SU-DHL-6 (cell line): Measurements from ENCODE around the gene SLC35B2.

Experiments
- H2AFZ ChIP-seq: fragments of 200-600 bp; sonication (generic); 2 replicates; pipeline ENCODE4 v1.6.1; 2014; ENCODE audit warnings: low read depth, mild to moderate bottlenecking, moderate library complexity, mixed read lengths, antibody characterized with exemption, low read length; ENCODE audit not compliant: severe bottlenecking
- H3F3A ChIP-seq: fragments of 200-600 bp; shearing (Covaris generic); 2 replicates; pipeline ENCODE4 v1.6.0; 2016; ENCODE audit warnings: antibody characterized with exemption, mild to moderate bottlenecking; ENCODE audit not compliant: insufficient read depth
- H3K27ac ChIP-seq: fragments of 200-600 bp; sonication (generic); 2 replicates; pipeline ENCODE4 v1.5.1; 2016; ENCODE audit warnings: low read depth, mild to moderate bottlenecking, low read length, moderate library complexity, mixed read lengths
- H3K27me3 ChIP-seq: fragments of 200-600 bp; sonication (generic), shearing (Covaris generic); 2 replicates; pipeline ENCODE4 v1.6.0; 2014; ENCODE audit warnings: mild to moderate bottlenecking, low read length
- H3K36me3 ChIP-seq: fragments of 200-600 bp; sonication (generic); 2 replicates; pipeline ENCODE4 v1.6.1; 2014; ENCODE audit warnings: mild to moderate bottlenecking, low read length, mixed read lengths
- H3K4me2 ChIP-seq: fragments of 300-600, 200-600 bp; shearing (Covaris generic), sonication (generic); 2 replicates; pipeline ENCODE4 v1.6.0; 2014; ENCODE audit warnings: low read length, low read depth, mild to moderate bottlenecking; ENCODE audit not compliant: poor library complexity, severe bottlenecking
- H3K4me3 ChIP-seq: fragments of 200-600 bp; sonication (generic); 2 replicates; pipeline ENCODE4 v1.5.1; 2014; ENCODE audit warnings: antibody characterized with exemption, low read length, mild to moderate bottlenecking, mixed read lengths; ENCODE audit not compliant: insufficient read depth, poor library complexity, severe bottlenecking
- H3K79me2 ChIP-seq: fragments of 200-600 bp; sonication (generic); 2 replicates; pipeline ENCODE4 v1.6.1; 2014; ENCODE audit warnings: mild to moderate bottlenecking, low read length, moderate library complexity; ENCODE audit not compliant: insufficient read depth
- H3K9ac ChIP-seq: fragments of 200-600 bp; sonication (generic); 2 replicates; pipeline ENCODE4 v1.7.0; 2014; ENCODE audit warnings: mild to moderate bottlenecking, low read length
- H3K9me2 ChIP-seq: fragments of 200-600 bp; sonication (generic); replicated peaks from 2 replicates; pipeline ENCODE4 v1.6.1; 2014; ENCODE audit warnings: low read length; ENCODE audit not compliant: insufficient read depth
- H3K9me3 ChIP-seq: fragments of 200-600 bp; sonication (generic); 2 replicates; pipeline ENCODE4 v1.6.1; 2014; ENCODE audit warnings: low read length, mixed read lengths; ENCODE audit not compliant: insufficient read depth
- H4K20me1 ChIP-seq: fragments of 200-600 bp; sonication (generic); 2 replicates; pipeline ENCODE4 v1.6.1; 2014; ENCODE audit warnings: low read depth, mild to moderate bottlenecking, antibody characterized with exemption, low read length, moderate library complexity, mixed read lengths
- CTCF ChIP-seq: fragments of 200-600 bp; sonication (generic); IDR thresholded peaks from one replicate; pipeline ENCODE4 v1.5.1; 2017; ENCODE audit warnings: antibody characterized with exemption, mild to moderate bottlenecking, low read length, moderate library complexity; ENCODE audit not compliant: insufficient read depth, poor library complexity, severe bottlenecking
- EZH2phosphoT487 ChIP-seq: fragments of 200-600 bp; sonication (generic), shearing (Covaris generic); conservative IDR thresholded peaks from 2 replicates; pipeline ENCODE4 v1.6.1; 2018; ENCODE audit warnings: mild to moderate bottlenecking, antibody characterized with exemption, low read length, moderate library complexity, mixed read lengths

Gene SLC35B2

GRCh38 chr6:44257025-44257752, at the start of gene SLC35B2:
SLC35B2 (minus strand) TSS chr6:44257528; CDS start chr6:44257410, 118 bp downstream.
- Histone ChIP-seq H3K27me3 (no peaks in the 10 kb centered on the region), H3F3A (peaks cover 71% of the 10 kb centered on the region), H3K4me3 (peak within 1 kb of the TSS; percentile 81), H3K9ac (peak within 1 kb of the TSS; percentile 85), H3K79me2 (peaks cover 12% of the 10 kb centered on the region), H3K9me2 (no peaks in the 10 kb centered on the region), H3K36me3 (peaks cover 9% of the 10 kb centered on the region; the same call in 1 of the 2 replicates), H2AFZ (peak within 1 kb of the TSS; percentile 70), H3K4me2 (peak within 1 kb of the TSS; percentile 83), H3K27ac (peak within 1 kb of the TSS; percentile 71), H3K9me3 (no peaks in the 10 kb centered on the region), H4K20me1 (0 out of 2 replicates have a peak, but pooled peaks cover 3% of the 10 kb centered on the region)
- TF ChIP-seq CTCF (peak; percentile 91), EZH2phosphoT487 (no peak)

- H3K27ac ChIP-seq: no peak overlapping the region
Measured at GRCh38 chr6:44306710-44307109, 49.4 kb upstream of the SLC35B2 start.

GRCh38 chr6:44305200-44305725, 47.9 kb upstream of the SLC35B2 start:
- H3K36me3 ChIP-seq: no peaks in the 10 kb centered on the region
- no peak overlapping the region for H3K9ac ChIP-seq
- H3K9me3 ChIP-seq: no peaks in the 10 kb centered on the region
- no peak overlapping the region for H3K4me3 ChIP-seq
- TF ChIP-seq EZH2phosphoT487 (no peak), CTCF (no peak)
- no peaks in the 10 kb centered on the region for H3K27me3 ChIP-seq
- H3F3A ChIP-seq: no peaks in the 10 kb centered on the region
- H2AFZ ChIP-seq: no peak overlapping the region
- no peaks in the 10 kb centered on the region for H3K79me2 ChIP-seq
- no peaks in the 10 kb centered on the region for H3K9me2 ChIP-seq
- no peaks in the 10 kb centered on the region for H4K20me1 ChIP-seq
- no peak overlapping the region for H3K4me2 ChIP-seq
- no peak overlapping the region for H3K27ac ChIP-seq

More at GRCh38 chr6:44306710-44307109, 49.4 kb upstream of the SLC35B2 start:
- Histone ChIP-seq H3F3A (no peaks in the 10 kb centered on the region), H3K9ac (no peak overlapping the region), H3K9me3 (no peaks in the 10 kb centered on the region), H3K4me3 (no peak overlapping the region), H3K79me2 (0 out of 2 replicates have a peak, but pooled peaks cover 1% of the 10 kb centered on the region), H3K9me2 (no peaks in the 10 kb centered on the region), H3K36me3 (no peaks in the 10 kb centered on the region; the same call in 1 of the 2 replicates), H3K4me2 (no peak overlapping the region), H4K20me1 (no peaks in the 10 kb centered on the region), H2AFZ (no peak overlapping the region), H3K27me3 (no peaks in the 10 kb centered on the region)
- TF ChIP-seq EZH2phosphoT487 (no peak), CTCF (no peak)
